GM12878 (cell line): Measurements from ENCODE around the gene PSMD1. TPM values are rescaled to one million over a fixed set of nuclear protein-coding genes. Genes with fewer than 3 reads are reported as not detected.

ENCODE experiments used
- ATAC-seq: fragments of 200-7000 bp; cut with Tn5 transposase; 3 replicates; pipeline ENCODE4 v1.9.1; 2020; ENCODE audit warnings: mild to moderate bottlenecking, moderate library complexity
- BruUV-seq: library from RNA; stranded (reverse); fragments of 400-500 nt; replicated peaks from 2 replicates; lab custom pipeline; 2021; lab: Mats Ljungman, UMichigan
- CTCF ChIA-PET: fragments of 300-600 bp; sonication (Branson Sonifier 250); formaldehyde crosslinking; extraction: SDS; loops from one replicate; lab custom pipeline; 2021; ENCODE audit warnings: inconsistent platforms; lab: Yijun Ruan, JAX
- POLR2A ChIA-PET: fragments of 350-600 bp; formaldehyde crosslinking; extraction: SDS; loops from one replicate; lab custom pipeline; 2021; ENCODE audit warnings: inconsistent platforms; lab: Charles Lee
- RAD21 ChIA-PET: fragments of 300-600 bp; sonication (Branson Sonifier 250); formaldehyde crosslinking; loops from one replicate; lab custom pipeline; 2023; ENCODE audit warnings: antibody characterized with exemption; ENCODE audit not compliant: unreplicated experiment; lab: Charles Lee
- SMC1A ChIA-PET: fragments of 300-600 bp; sonication (Branson Sonifier 250); formaldehyde crosslinking; loops from one replicate; lab custom pipeline; 2023; ENCODE audit not compliant: unreplicated experiment, uncharacterized antibody; lab: Charles Lee
- DNase-seq: peaks from one replicate; pipeline ENCODE4 v3.0.0-alpha.2; 2011; ENCODE audit warnings: low read depth, low spot score
- FAIRE-seq: peaks from 3 replicates; lab custom pipeline; 2011; peaks lifted over from hg19 to GRCh38; lab: Jason Lieb, UNC
- H2AFZ ChIP-seq: 2 replicates; pipeline ENCODE4 v1.6.0; 2011; ENCODE audit warnings: low read depth, low read length, control low read depth; ENCODE audit not compliant: control insufficient read depth
- H3K27ac ChIP-seq: 2 replicates; pipeline ENCODE4 v1.5.1; 2011; ENCODE audit warnings: control low read depth; ENCODE audit not compliant: control insufficient read depth, insufficient read depth
- H3K27me3 ChIP-seq, 2 experiments: replicated peaks in 1 of 2; 2 replicates each; pipeline versions ENCODE4 v1.6.0 to v1.6.1; 2011; ENCODE audit warnings: low read length in 1 of 2; ENCODE audit not compliant: control insufficient read depth in 2 of 2, insufficient read depth in 2 of 2
- H3K36me3 ChIP-seq, 2 experiments: 2 replicates each; pipeline ENCODE4 v1.5.1; 2011; ENCODE audit warnings: low read length in 1 of 2; ENCODE audit not compliant: control insufficient read depth in 2 of 2, insufficient read depth in 2 of 2
- H3K4me1 ChIP-seq: 2 replicates; pipeline ENCODE4 v1.6.1; 2011; ENCODE audit warnings: mild to moderate bottlenecking, low read length, moderate library complexity, mixed read lengths; ENCODE audit not compliant: control insufficient read depth, insufficient read depth
- H3K4me2 ChIP-seq: 2 replicates; pipeline ENCODE4 v1.6.0; 2011; ENCODE audit warnings: control low read depth; ENCODE audit not compliant: control insufficient read depth, insufficient read depth
- H3K4me3 ChIP-seq: fragments of 200-600 bp; sonication (generic); 2 replicates; pipeline ENCODE4 v1.5.1; 2016
- H3K79me2 ChIP-seq: 2 replicates; pipeline ENCODE4 v1.6.0; 2011; ENCODE audit warnings: low read length; ENCODE audit not compliant: control insufficient read depth, insufficient read depth
- H3K9ac ChIP-seq: 2 replicates; pipeline ENCODE4 v1.8.0; 2011; ENCODE audit warnings: low read length, control low read depth, mixed read lengths; ENCODE audit not compliant: control insufficient read depth, insufficient read depth
- H3K9me3 ChIP-seq: replicated peaks from 3 replicates; pipeline ENCODE4 v1.5.1; 2011; ENCODE audit warnings: mild to moderate bottlenecking, low read length; ENCODE audit not compliant: control insufficient read depth, insufficient read depth
- H4K20me1 ChIP-seq: 2 replicates; pipeline ENCODE4 v1.6.0; 2011; ENCODE audit not compliant: control insufficient read depth, insufficient read depth
- BACH1 ChIP-seq: fragments of 450-650 bp; IDR thresholded peaks from 2 replicates; pipeline ENCODE4 v1.6.1; 2017; ENCODE audit warnings: mild to moderate bottlenecking, borderline replicate concordance
- BMI1 ChIP-seq: fragments of 450-650 bp; IDR thresholded peaks from 2 replicates; pipeline ENCODE4 v1.6.1; 2016; ENCODE audit warnings: mild to moderate bottlenecking, moderate library complexity, borderline replicate concordance
- BRCA1 ChIP-seq: IDR thresholded peaks from 2 replicates; pipeline ENCODE4 v1.6.1; 2011; ENCODE audit warnings: low read depth, low read length, improper control_type of control experiment
- CHD4 ChIP-seq: fragments of 200-600 bp; sonication (generic); IDR thresholded peaks from 2 replicates; pipeline ENCODE4 v1.6.1; 2016; ENCODE audit warnings: mild to moderate bottlenecking
- FOS ChIP-seq: IDR thresholded peaks from 3 replicates; pipeline ENCODE4 v1.6.1; 2011; ENCODE audit warnings: borderline replicate concordance; ENCODE audit not compliant: insufficient read length; ENCODE audit errors: extremely low read depth
- HDGF ChIP-seq: fragments of 450-650 bp; IDR thresholded peaks from 2 replicates; pipeline ENCODE4 v1.6.1; 2016; ENCODE audit warnings: antibody characterized with exemption
- NFXL1 ChIP-seq: fragments of 450-650 bp; IDR thresholded peaks from 2 replicates; pipeline ENCODE4 v1.6.1; 2017; ENCODE audit warnings: antibody characterized with exemption, mild to moderate bottlenecking, borderline replicate concordance
- RUNX3 ChIP-seq: IDR thresholded peaks from 2 replicates; pipeline ENCODE4 v1.6.1; 2012; ENCODE audit warnings: low read length, inconsistent platforms
- TCF12 ChIP-seq: IDR thresholded peaks from 2 replicates; pipeline ENCODE4 v1.6.1; 2011; ENCODE audit warnings: low read depth, mild to moderate bottlenecking, low read length
- WRNIP1 ChIP-seq: IDR thresholded peaks from 2 replicates; pipeline ENCODE4 v1.6.1; 2011; ENCODE audit warnings: low read depth, low read length, improper control_type of control experiment, borderline replicate concordance
- WGBS: methylation state at CpG from one replicate; pipeline ENCODE4 v1.1.6; 2016; ENCODE audit warnings: low lambda C conversion rate; ENCODE audit not compliant: insufficient replicate concordance, insufficient coverage; ENCODE audit errors: missing lambda C conversion rate; 5-methylcytosine and 5-hydroxymethylcytosine counted together
- in situ Hi-C: fragments of 300-500 bp; cut with MboI; formaldehyde crosslinking; loops from 9 replicates; pipeline ENCODE4 v1.14.3; 2018; ENCODE audit warnings: mixed read lengths
- intact Hi-C: fragments of 100-400 bp; cut with micrococcal nuclease; formaldehyde crosslinking; loops from one replicate; pipeline ENCODE4 v1.14.2; 2022; ENCODE audit not compliant: unreplicated experiment
- polyA plus RNA-seq, 11 experiments: library from polyadenylated mRNA; depleted of rRNA in 4 of 11; unstranded in 6 of 11; stranded (reverse) in 5 of 11; fragments of >200 nt; fragmentation: Nextera tagmentation in 4 of 11; fragmentation: Illumina TruSeq in 1 of 11; extraction: Ambion mirVana in 4 of 11; extraction: Trizol in 1 of 11; gene quantifications; 1 replicate in 1 of 11; 2 replicates in 10 of 11; pipeline versions ENCODE4 v1.2.1 to v1.2.3, GENCODE V29; 2011 to 2016; ENCODE audit warnings: inconsistent platforms in 2 of 11, missing spikeins in 2 of 11, low read depth in 1 of 11
- total RNA-seq, 4 experiments: library from RNA; depleted of rRNA in 3 of 4; stranded (reverse); fragments of >200 nt in 3 of 4; fragmentation: Illumina TruSeq in 1 of 4; extraction: Trizol in 1 of 4; gene quantifications; 2 replicates each; pipeline versions ENCODE4 v1.2.1 to v1.2.3, GENCODE V29; 2013 to 2021
- TF ChIP-seq, protein P1 (sequence below): fragments of 450-650 bp; IDR thresholded peaks from 2 replicates; pipeline ENCODE4 v1.6.1; 2017; ENCODE audit warnings: mild to moderate bottlenecking, moderate library complexity
- TF ChIP-seq, protein P2 (sequence below): IDR thresholded peaks from 2 replicates; pipeline ENCODE4 v1.6.1; 2011; ENCODE audit warnings: low read depth, mild to moderate bottlenecking, low read length, moderate library complexity, borderline replicate concordance; ENCODE audit errors: extremely low read depth

Gene PSMD1
- total and polyA plus RNA-seq, 10 of the 15 experiments (the other 5 are each of a cell fraction or from before 2014, with no cell fraction given): 87.4 to 220 (median 139) TPM

DNA sequence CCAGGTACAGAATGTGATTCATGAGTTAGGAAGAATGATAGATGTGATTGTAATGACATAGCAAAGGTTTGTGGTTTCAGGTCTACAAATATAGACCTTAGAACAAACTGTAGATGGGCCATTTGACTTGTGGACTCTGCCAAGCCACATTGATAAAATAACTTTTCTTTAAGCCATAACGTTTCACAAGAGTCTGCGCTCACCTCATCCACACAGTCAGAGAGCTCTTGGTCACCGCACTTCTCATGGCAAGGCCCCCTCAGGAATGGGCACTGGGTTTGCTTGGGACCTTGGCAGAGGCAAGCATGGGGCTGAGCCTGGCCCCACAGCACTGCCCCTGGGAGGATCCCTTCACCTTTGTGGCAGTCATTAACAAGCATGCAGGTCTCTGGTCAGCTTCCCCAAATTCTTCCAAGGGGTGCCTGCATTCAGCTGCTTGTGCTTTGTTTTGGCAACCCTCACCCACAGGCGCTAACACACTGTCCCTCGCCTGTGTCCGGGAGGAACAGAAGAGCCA, 155.7 kb downstream of the PSMD1 start:
- Histone ChIP-seq H3K27ac (no peak overlapping the region), H2AFZ (no peak overlapping the region), H4K20me1 (no peaks in the 10 kb centered on the region), H3K4me1 (no peaks in the 10 kb centered on the region; the same call in 1 of the 2 replicates), H3K27me3 (no peaks in the 10 kb centered on the region), H3K36me3 (peaks cover 1 to 5% of the 10 kb centered on the region in 2 experiments; a peak in 2 of 4 replicates), H3K4me2 (no peak overlapping the region), H3K4me3 (no peak overlapping the region), H3K9ac (no peak overlapping the region), H3K79me2 (no peaks in the 10 kb centered on the region), H3K9me3 (no peaks in the 10 kb centered on the region)
- 90% methylated on average over 6 of the region's 6 CpGs for WGBS
- SMC1A ChIA-PET: interaction anchor here (1.0 kb wide), 1 partner anchor 11 kb away, joined by 3 read pairs; no protein-coding TSS in a partner anchor
- BruUV-seq: no TSS peak
- DNase-seq (no peak), FAIRE-seq (no peak), ATAC-seq (no peak)
- TF ChIP-seq BRCA1: no peak
- peak; percentile 64; the same call in 1 of the 2 replicates for TF ChIP-seq RUNX3
- intact Hi-C loops (no loop called here), in situ Hi-C loops (no loop called here)
- RAD21 ChIA-PET: no interaction called here
- CTCF ChIA-PET: interaction anchor here (1.8 kb wide), 1 partner anchor 16 kb away, joined by 4 read pairs; no protein-coding TSS in a partner anchor
- POLR2A ChIA-PET: no interaction called here

DNA sequence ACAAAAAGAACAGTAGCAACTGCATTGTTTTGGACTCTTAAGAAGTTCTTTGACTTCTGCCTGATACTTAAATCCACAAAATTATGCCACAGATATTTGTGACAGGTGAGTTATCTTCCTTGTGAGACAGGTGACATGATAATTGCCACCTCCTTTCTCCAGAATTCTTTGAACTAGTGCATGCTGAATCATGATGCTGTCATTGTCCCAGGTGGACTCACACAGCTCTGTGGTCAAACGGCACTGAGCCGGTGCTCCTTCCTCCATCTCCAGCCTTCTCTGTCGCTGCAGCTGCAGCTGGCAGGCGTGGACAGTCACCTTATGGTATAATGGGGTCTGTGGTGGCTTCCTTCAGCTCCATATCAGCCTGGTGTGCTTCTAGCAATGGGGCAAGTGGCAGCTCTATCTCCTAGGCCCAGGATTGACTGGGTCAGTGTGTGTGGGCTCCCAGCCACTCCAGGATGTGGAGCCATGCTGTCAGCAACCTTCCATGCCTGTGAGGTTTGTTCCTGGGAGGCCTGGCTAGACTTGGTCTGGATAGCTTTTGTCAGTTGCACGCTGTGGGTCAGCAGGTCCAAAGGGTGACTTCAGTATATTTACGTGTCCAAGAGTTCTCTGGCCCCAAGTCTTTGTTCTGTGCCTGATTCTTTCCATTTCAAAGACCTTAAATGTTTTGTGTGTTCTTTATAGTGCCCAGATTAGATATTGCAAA, 157.4 kb downstream of the PSMD1 start:
- DNase-seq (no peak), ATAC-seq (no peak), FAIRE-seq (no peak)
- peaks cover 0 to 1% of the 10 kb centered on the region in 2 experiments; a peak in 1 of 4 replicates for H3K36me3 ChIP-seq
- H3K9me3 ChIP-seq: no peaks in the 10 kb centered on the region
- no peaks in the 10 kb centered on the region for H3K79me2 ChIP-seq
- no peaks in the 10 kb centered on the region; the same call in 1 of the 2 replicates for H3K4me1 ChIP-seq
- H2AFZ ChIP-seq: no peak overlapping the region
- in situ Hi-C loops: no loop called here
- BruUV-seq: no TSS peak
- H3K4me2 ChIP-seq: no peak overlapping the region
- ChIA-PET CTCF (interaction anchor here (1.4 kb wide), 1 partner anchor 390 kb away, joined by 3 read pairs; no protein-coding TSS in a partner anchor), POLR2A (no interaction called here), RAD21 (no interaction called here), SMC1A (interaction anchor here (1.1 kb wide), 1 partner anchor 110 kb away, joined by 3 read pairs; no protein-coding TSS in a partner anchor)
- intact Hi-C loops: no loop called here
- no peak overlapping the region for H3K4me3 ChIP-seq
- H3K9ac ChIP-seq: no peak overlapping the region
- no peaks in the 10 kb centered on the region for H3K27me3 ChIP-seq
- WGBS: 58% methylated on average over 6 of the region's 6 CpGs
- no peaks in the 10 kb centered on the region for H4K20me1 ChIP-seq
- H3K27ac ChIP-seq: no peak overlapping the region
- no peak for TF ChIP-seq BMI1
- TF ChIP-seq, protein P1, sequence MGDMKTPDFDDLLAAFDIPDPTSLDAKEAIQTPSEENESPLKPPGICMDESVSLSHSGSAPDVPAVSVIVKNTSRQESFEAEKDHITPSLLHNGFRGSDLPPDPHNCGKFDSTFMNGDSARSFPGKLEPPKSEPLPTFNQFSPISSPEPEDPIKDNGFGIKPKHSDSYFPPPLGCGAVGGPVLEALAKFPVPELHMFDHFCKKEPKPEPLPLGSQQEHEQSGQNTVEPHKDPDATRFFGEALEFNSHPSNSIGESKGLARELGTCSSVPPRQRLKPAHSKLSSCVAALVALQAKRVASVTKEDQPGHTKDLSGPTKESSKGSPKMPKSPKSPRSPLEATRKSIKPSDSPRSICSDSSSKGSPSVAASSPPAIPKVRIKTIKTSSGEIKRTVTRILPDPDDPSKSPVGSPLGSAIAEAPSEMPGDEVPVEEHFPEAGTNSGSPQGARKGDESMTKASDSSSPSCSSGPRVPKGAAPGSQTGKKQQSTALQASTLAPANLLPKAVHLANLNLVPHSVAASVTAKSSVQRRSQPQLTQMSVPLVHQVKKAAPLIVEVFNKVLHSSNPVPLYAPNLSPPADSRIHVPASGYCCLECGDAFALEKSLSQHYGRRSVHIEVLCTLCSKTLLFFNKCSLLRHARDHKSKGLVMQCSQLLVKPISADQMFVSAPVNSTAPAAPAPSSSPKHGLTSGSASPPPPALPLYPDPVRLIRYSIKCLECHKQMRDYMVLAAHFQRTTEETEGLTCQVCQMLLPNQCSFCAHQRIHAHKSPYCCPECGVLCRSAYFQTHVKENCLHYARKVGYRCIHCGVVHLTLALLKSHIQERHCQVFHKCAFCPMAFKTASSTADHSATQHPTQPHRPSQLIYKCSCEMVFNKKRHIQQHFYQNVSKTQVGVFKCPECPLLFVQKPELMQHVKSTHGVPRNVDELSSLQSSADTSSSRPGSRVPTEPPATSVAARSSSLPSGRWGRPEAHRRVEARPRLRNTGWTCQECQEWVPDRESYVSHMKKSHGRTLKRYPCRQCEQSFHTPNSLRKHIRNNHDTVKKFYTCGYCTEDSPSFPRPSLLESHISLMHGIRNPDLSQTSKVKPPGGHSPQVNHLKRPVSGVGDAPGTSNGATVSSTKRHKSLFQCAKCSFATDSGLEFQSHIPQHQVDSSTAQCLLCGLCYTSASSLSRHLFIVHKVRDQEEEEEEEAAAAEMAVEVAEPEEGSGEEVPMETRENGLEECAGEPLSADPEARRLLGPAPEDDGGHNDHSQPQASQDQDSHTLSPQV: no peak
- TF ChIP-seq NFXL1: no peak
- TF ChIP-seq, protein P2, sequence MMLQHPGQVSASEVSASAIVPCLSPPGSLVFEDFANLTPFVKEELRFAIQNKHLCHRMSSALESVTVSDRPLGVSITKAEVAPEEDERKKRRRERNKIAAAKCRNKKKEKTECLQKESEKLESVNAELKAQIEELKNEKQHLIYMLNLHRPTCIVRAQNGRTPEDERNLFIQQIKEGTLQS: no peak
- TF ChIP-seq FOS: no peak
- no peak for TF ChIP-seq BACH1
- no peak for TF ChIP-seq TCF12
- no peak for TF ChIP-seq CHD4
- no peak for TF ChIP-seq WRNIP1
- no peak for TF ChIP-seq HDGF
